SH-SY5Y (cell line): ENCODE measurements around the gene SOAT1.

Source experiments
- GATA2 ChIP-seq: IDR thresholded peaks from 2 replicates; pipeline ENCODE4 v1.6.1; 2011; ENCODE audit warnings: mild to moderate bottlenecking, low read depth, low read length
- GATA3 ChIP-seq: IDR thresholded peaks from 2 replicates; pipeline ENCODE4 v1.6.1; 2011; ENCODE audit warnings: low read depth, mild to moderate bottlenecking, low read length, moderate library complexity

Gene SOAT1

DNA sequence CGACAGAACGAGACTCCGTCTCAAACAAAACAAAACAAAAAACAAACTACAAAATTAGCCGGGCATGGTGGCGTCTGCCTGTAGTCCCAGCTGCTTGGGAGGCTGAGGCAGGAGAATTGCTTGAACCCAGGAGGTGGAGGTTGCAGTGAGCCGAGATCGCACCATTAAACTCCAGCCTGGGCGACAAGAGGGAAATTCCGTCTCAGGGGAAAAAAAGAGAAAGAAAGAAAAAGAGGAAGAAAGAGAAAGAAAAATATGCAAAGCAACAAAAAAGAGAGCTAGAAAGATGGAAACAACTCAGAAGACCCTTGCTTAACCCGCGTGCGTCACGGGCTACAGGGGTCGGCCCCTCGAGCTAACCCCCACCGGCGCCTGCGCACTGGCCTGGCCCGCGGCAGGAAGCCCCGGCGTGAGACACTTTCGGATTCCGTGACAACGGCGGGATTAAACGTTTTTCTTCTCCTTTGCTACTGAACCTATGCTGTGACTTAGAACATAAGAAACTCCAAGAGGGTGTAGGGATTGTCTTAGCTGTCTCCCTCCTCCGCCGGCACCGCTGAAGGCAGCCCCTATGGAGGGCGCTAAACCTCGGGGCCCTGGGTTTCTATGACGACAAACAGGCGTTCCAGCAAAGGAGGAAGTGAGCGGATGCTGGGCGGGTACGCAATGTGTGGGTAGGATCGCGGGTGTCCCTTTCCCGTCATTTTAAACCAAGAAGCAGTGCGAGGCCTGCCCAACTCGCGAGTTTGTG, 71.9 kb downstream of the SOAT1 start, which contains the start of gene AXDND1:
TSS of gene AXDND1 (plus strand) at position 630 of the 751 bp plus-strand sequence. CDS start 539 bp downstream, outside the sequence.
- no peak for TF ChIP-seq GATA3
- no peak for TF ChIP-seq GATA2

DNA sequence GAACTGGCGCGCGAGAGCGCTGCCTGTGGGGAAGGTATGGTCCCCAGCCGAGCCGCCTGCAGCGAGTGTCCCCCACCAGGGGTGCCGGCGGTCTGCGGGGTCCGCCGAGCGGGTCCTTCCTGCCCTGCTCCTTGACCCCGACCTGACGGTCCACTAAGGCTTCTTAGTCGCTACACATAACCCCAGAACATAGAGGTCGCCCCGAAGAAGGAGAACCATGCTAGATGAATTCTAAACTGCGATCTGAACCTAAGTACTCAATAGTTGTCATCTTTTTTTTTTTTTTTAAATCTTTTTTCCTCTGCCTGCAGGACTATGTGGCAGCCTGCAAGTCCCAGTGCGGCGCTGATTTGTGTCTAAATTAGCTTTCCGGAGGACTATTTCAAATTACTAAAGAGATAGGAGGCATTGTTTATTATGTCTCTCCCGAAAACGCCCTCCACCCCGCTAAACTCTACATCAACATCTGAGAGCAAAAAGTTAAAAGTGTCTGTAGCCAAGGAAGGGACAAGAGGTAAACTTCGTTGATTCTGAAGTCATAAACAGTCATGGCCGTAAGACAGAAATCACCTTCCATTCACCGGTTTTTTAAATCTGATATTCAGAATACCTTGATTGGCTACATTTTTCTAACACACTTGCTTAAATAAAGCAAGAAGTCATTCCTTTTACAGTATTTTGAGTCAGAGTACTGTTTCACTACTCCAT, 72.7 kb downstream of the SOAT1 start:
- no peak for TF ChIP-seq GATA2
- no peak for TF ChIP-seq GATA3

- TF ChIP-seq GATA3, result no peak
- no peak for TF ChIP-seq GATA2
These were observed 76.2 kb downstream of the SOAT1 start for GRCh38 chr1:179369751-179370341.

- TF ChIP-seq GATA2, result no peak
- no peak for TF ChIP-seq GATA3
These were observed 78.6 kb downstream of the SOAT1 start for GRCh38 chr1:179372160-179372559.

GRCh38 chr1:179376223-179376622, 82.6 kb downstream of the SOAT1 start:
- TF ChIP-seq GATA3 (no peak), GATA2 (no peak)

DNA sequence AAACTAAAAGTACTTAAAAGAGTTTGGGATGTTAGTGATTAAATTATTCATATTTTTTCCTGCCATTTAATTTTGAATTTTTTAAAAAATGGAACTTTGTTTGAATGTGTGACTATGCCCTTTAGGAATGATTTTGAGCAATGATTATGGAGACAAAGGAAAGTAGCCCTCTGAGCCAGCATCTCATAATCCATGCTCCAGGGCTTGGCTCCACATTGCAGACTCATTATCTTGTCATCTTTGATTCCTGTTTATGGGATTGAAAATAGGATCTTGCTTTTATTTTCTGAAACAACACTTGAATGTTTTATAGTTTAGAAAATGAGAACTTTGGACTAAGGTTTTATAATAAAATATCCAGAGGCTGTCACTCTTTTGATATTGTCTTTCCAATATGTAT, 86.7 kb downstream of the SOAT1 start:
- TF ChIP-seq GATA2 (peak; percentile 51; the same call in 1 of the 2 replicates), GATA3 (peak; percentile 54)

DNA sequence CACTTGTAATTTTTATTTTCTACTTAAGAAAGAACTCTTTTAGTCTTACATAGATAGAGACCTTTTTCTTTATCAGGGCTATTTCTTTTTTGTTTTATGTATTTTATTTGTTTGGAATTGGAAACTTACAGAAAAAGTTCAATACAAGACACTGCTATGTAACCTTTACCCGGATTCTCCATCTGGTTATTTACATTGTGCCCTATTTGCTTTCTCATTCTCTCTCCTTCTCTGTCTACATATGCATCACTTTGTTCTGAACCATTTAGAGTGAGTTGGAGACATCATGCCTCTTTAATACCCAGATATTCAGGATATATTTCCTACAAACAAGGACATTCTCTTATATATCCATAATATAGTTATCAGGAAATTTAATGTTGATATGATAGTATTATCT, 90.4 kb downstream of the SOAT1 start:
- TF ChIP-seq GATA2 (no peak), GATA3 (no peak)

- TF ChIP-seq GATA3, result no peak
- TF ChIP-seq GATA2, result no peak
These were observed 91.9 kb downstream of the SOAT1 start for GRCh38 chr1:179385510-179385909.

GRCh38 chr1:179393721-179394120, 100.1 kb downstream of the SOAT1 start:
- no peak for TF ChIP-seq GATA3
- no peak for TF ChIP-seq GATA2
